ENCODE results near the gene ACTR8. TPM values are rescaled to one million over a fixed set of nuclear protein-coding genes. Genes with fewer than 3 reads are reported as not detected.

ACTR8 gene, protein sequence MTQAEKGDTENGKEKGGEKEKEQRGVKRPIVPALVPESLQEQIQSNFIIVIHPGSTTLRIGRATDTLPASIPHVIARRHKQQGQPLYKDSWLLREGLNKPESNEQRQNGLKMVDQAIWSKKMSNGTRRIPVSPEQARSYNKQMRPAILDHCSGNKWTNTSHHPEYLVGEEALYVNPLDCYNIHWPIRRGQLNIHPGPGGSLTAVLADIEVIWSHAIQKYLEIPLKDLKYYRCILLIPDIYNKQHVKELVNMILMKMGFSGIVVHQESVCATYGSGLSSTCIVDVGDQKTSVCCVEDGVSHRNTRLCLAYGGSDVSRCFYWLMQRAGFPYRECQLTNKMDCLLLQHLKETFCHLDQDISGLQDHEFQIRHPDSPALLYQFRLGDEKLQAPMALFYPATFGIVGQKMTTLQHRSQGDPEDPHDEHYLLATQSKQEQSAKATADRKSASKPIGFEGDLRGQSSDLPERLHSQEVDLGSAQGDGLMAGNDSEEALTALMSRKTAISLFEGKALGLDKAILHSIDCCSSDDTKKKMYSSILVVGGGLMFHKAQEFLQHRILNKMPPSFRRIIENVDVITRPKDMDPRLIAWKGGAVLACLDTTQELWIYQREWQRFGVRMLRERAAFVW
- total RNA-seq (2022; extraction: Qiagen RNA extraction): 11.9 to 18.0 TPM (median 16.6 TPM) in 5 replicates

DNA sequence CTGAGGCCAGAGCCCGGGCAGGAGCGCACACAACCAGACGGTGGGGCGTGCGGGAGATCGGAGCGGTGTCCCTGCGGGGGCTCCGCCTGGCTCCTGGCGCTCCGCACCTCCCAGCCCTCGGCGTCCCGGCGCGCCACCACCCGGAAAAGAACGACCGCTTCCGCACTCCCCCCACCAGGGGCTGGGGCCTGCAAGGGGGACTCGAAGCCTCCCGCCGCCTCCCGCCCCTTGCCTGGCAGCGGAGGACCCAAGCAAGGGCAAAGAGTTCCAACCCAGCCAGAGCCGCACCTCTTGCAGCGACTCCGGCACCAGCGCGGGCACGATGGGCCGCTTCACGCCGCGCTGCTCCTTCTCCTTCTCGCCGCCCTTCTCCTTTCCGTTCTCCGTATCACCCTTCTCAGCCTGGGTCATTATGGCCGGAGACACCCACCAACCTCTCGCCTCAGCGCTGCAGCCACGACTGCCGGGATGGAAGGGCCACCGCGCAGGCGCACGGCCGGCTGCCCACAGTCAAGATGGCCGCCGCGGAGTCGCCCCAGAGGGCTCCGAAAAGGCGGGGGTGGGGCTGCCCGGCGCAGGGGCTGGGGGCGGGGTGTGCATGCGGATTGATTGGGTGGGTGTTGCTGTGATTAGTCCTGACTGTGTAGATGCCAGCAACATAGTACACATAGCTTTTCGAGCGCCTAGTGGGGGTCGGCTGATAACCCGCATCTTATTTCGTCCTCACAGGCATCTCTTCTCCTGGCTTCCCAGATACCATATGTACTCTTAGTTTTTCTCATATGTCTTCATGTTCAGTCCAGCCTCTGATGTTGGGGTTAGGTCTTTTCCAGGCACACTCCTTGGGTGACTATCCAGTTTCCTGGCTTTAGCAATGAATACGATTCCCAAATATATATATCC lies at the start of gene ACTR8:
TSS of gene ACTR8 (minus strand) at position 462 of the 903 bp plus-strand sequence. CDS start at position 411, 51 bp downstream.

DNA sequence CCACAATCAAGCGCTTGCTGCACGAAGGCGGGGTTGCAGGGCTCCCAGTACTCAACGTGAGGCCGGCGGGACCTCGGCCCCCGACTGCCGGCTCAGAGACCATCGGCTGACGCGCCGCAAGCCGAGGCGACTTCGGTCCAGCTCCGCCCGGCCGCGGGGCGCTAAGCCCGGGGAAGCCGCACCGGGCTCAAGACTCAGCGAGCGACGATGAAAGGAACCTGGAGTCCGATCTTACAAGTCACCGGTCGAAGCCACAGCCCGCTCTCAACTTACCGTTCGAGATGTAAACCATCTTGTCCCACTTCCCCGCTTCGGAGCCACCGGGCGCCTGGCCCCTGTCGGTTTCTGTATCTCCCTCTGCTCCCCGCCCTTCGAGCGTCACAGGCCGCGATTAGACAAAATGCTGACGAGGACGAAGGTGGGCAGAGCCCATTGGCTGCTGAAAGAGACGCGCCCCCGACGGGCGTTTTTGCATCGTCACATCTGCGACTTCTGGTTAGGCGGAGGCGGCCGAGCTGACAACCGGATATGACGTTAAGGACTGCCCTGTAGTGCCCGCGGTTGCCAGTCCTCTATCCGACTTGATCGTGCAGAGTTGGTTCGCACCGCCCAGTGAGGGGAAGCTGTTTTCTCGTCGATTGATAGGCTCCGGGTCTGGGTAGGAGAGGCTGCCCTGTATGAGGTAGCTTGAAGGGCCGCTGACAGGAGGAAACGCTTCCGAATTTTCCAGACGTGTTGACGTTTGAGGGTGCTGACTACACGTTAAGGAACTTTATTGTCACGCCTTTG lies 9.7 kb upstream of the ACTR8 start, which contains the start of gene SELENOK:
TSS of gene SELENOK (minus strand) at position 363 of the 789 bp plus-strand sequence.

DNA sequence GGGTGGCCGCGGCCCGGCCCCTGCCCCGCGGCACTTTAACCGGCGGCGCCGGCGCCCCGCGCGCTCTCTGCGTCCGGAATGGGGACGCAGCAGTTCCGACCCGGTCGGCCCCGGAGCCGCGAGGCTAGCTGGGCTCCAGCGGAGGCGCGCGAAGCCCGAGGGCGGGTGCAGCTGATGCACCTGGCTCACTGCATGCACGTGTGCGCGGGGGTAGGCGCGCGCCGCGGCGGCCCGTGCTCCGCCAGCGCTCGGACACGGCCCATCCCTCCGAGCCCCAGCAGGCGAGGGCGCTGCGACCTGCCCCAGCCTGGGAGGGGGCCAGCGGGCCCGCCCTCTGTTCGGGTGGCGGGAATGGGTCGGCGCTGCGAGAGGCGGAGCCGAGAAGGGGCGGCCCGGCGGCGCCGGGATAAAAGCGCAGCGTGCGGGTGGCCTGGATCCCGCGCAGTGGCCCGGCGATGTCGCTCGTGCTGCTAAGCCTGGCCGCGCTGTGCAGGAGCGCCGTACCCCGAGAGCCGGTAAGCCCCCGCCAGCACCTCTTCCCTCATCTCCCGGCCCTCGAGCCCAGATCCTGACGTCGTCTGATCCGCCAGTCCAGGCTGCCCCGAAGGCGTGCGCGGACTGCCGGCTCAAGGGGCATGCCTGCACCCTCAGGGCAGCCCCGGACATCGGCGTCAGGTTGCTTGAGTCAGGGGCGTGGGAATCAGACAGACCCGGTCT lies 35.7 kb downstream of the ACTR8 start, which contains the start of the genes CHDH and IL17RB:
TSS of gene CHDH (minus strand) at position 286 of the 717 bp plus-strand sequence. CDS start 22,411 bp downstream, outside the sequence.
TSS of gene IL17RB (plus strand) at position 435 of the 717 bp plus-strand sequence. CDS start at position 456, 21 bp downstream.

Other genes with a start within 250 kb of the ACTR8 start
- gene CHDH, start 35.7 kb downstream of the ACTR8 start, total RNA-seq (2022; extraction: Qiagen RNA extraction): 2.0 to 3.1 TPM (median 2.4 TPM) in 5 replicates
- gene IL17RB, start 35.6 kb downstream of the ACTR8 start, total RNA-seq (2022; extraction: Qiagen RNA extraction): 0.68 to 1.1 TPM (median 0.74 TPM) in 5 replicates
- 18.9 to 22.8 TPM (median 21.9 TPM) in 5 replicates for gene SELENOK, start 9.7 kb upstream of the ACTR8 start, total RNA-seq (2022; extraction: Qiagen RNA extraction)
- gene CACNA2D3, start 240.4 kb upstream of the ACTR8 start, total RNA-seq (2022; extraction: Qiagen RNA extraction): 0.16 to 0.30 TPM (median 0.21 TPM) in 5 replicates